ENCODE results near the gene PNLIPRP2.

The PNLIPRP2 gene

GRCh38 chr10:116679351-116679750 is 58.6 kb downstream of the PNLIPRP2 start:
- Mint-ChIP-seq H3K9me3 (no peaks in the 10 kb centered on the region), H3K36me3 (no peaks in the 10 kb centered on the region), H3K4me1 (no peaks in the 10 kb centered on the region), H3K27ac (no peak overlapping the region), H3K4me3 (no peak overlapping the region)
- no peak for DNase-seq (ENCODE audit: low spot score in 2 of 2)
- ATAC-seq = no peak

DNA sequence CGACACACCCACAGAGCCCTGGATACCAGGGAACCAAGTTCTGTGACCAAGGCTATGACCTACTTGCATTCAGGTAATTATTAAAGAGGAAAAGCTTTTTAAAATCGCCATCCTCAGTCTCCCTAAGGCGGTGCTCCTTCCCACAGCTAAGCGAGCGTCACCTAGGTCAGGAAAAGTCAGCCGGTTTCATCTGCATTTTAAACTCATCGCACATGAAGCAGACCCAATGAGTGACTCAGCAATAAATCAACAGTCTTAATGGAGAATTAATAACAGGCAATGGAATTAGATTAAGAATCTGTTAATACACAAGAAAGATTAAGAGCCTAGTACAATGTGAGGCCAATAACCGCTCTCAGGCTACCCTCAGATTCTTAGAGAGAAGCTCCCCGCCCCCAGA is 62.4 kb downstream of the PNLIPRP2 start:
- H3K27ac Mint-ChIP-seq = no peak overlapping the region
- no peaks in the 10 kb centered on the region for H3K4me1 Mint-ChIP-seq
- no peak overlapping the region for H3K4me3 Mint-ChIP-seq
- DNase-seq (ENCODE audit: low spot score in 2 of 2) (no peak), ATAC-seq (no peak)
- H3K36me3 Mint-ChIP-seq = no peaks in the 10 kb centered on the region
- no peaks in the 10 kb centered on the region for H3K9me3 Mint-ChIP-seq

DNA sequence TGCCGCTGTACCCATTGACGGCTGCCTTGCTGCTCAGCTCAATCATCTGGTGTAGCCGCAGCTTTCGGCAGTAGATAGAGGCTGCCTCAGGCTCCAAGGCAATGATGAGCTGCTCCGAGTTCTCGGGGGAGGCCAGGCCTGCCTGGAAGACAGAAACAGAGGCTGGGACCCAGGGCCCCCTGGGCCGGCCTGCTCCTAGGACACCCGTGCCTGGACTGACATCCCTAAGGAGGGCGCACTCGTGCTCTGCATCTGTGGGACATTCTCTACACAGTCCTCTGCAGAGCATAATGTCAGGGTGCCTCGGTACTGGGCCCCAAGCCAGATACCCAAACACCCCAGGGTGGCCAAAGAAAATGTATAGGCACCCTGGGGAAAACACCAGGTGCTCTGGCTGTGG is 63.1 kb downstream of the PNLIPRP2 start:
- no peak for ATAC-seq
- no peak for DNase-seq (ENCODE audit: low spot score in 2 of 2)
- H3K9me3 Mint-ChIP-seq = no peaks in the 10 kb centered on the region
- no peak overlapping the region for H3K4me3 Mint-ChIP-seq
- H3K36me3 Mint-ChIP-seq = no peaks in the 10 kb centered on the region
- no peak overlapping the region for H3K27ac Mint-ChIP-seq
- H3K4me1 Mint-ChIP-seq = no peaks in the 10 kb centered on the region

DNA sequence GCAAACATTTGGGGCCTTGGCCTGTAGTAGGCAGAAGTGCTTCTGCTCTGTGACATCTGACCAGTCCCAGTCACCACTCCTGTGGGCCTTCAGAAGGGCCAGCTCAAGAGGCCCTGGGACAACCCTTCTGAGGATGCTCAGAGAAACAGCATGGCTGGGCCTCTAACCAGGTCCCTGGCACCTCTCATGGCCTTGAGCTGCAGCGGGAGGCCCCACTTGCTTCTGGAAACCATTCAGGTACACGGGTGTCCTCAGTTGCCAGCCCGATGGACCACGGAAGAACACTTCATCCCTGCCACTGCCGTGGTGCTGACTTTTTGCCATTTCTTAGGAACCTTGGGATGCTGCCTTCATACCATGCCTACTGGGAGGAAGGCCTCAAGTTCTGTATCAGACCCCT is 64.0 kb downstream of the PNLIPRP2 start:
- Mint-ChIP-seq H3K27ac (no peak overlapping the region), H3K9me3 (no peaks in the 10 kb centered on the region), H3K36me3 (no peaks in the 10 kb centered on the region), H3K4me3 (no peak overlapping the region), H3K4me1 (no peaks in the 10 kb centered on the region)
- no peak for ATAC-seq
- no peak for DNase-seq (ENCODE audit: low spot score in 2 of 2)

- no peak for DNase-seq (ENCODE audit: low spot score in 2 of 2)
- no peak overlapping the region for H3K27ac Mint-ChIP-seq
- no peaks in the 10 kb centered on the region for H3K36me3 Mint-ChIP-seq
- no peak for ATAC-seq
- no peaks in the 10 kb centered on the region for H3K9me3 Mint-ChIP-seq
- no peaks in the 10 kb centered on the region for H3K4me1 Mint-ChIP-seq
- H3K4me3 Mint-ChIP-seq = no peak overlapping the region
These were observed 65.1 kb downstream of the PNLIPRP2 start for GRCh38 chr10:116685807-116686206.

DNA sequence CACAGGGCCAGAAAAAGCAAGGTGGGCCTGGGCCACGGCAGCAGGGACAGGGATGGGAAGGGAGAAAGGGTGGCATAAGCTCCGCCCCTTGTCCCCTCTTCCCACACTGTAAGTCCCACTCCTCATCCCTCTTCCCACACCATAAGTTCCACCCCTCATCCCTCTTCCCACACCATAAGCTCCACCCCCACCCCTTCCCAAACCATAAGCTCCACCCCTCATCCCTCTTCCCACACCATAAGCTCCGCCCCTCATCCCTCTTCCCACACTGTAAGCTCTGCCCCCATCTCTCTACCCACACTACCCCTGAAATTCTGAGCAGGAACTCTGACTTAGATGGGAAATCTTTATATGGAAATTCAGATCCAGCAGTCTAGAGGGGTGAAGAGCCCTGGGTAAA is 65.9 kb downstream of the PNLIPRP2 start:
- H3K36me3 Mint-ChIP-seq = no peaks in the 10 kb centered on the region
- ATAC-seq (no peak), DNase-seq (ENCODE audit: low spot score in 2 of 2) (no peak)
- H3K9me3 Mint-ChIP-seq = no peaks in the 10 kb centered on the region
- no peaks in the 10 kb centered on the region for H3K4me1 Mint-ChIP-seq
- no peak overlapping the region for H3K4me3 Mint-ChIP-seq
- H3K27ac Mint-ChIP-seq = no peak overlapping the region

DNA sequence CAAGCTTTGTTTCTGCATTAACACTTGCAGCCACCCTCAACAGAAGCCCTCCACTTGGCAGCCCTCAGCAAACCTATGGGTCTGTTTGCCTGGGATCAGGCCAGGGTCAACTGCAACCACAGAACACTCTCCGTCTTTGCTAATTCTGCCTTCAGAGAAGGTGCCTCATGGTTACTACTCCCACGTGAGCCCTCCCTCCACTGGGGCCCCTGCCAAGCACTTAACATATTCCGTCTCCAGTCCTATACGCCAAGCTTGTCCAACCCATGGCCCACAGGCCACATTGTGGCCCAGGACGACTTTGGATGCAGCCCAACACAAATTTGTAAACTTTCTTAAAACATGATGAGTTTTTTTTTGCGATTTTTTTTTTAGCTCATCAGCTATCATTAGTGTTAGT is 66.9 kb downstream of the PNLIPRP2 start:
- H3K4me3 Mint-ChIP-seq = no peak overlapping the region
- ATAC-seq = no peak

GRCh38 chr10:116688241-116688711 is 67.5 kb downstream of the PNLIPRP2 start:
- Mint-ChIP-seq H3K27ac (no peak overlapping the region), H3K4me3 (no peak overlapping the region), H3K36me3 (no peaks in the 10 kb centered on the region), H3K4me1 (no peaks in the 10 kb centered on the region), H3K9me3 (no peaks in the 10 kb centered on the region)
- DNase-seq (ENCODE audit: low spot score in 2 of 2) (no peak), ATAC-seq (no peak)

More for the DNA sequence above, 66.9 kb downstream of the PNLIPRP2 start:
- no peaks in the 10 kb centered on the region for H3K36me3 Mint-ChIP-seq
- no peaks in the 10 kb centered on the region for H3K4me1 Mint-ChIP-seq
- no peak overlapping the region for H3K27ac Mint-ChIP-seq
- no peaks in the 10 kb centered on the region for H3K9me3 Mint-ChIP-seq
- DNase-seq (ENCODE audit: low spot score in 2 of 2) = no peak

GRCh38 chr10:116688741-116689495 is 68.2 kb downstream of the PNLIPRP2 start:
- Mint-ChIP-seq H3K4me1 (no peaks in the 10 kb centered on the region), H3K27ac (no peak overlapping the region), H3K36me3 (no peaks in the 10 kb centered on the region), H3K4me3 (no peak overlapping the region), H3K9me3 (no peaks in the 10 kb centered on the region)
- ATAC-seq = no peak
- no peak for DNase-seq (ENCODE audit: low spot score in 2 of 2)

DNA sequence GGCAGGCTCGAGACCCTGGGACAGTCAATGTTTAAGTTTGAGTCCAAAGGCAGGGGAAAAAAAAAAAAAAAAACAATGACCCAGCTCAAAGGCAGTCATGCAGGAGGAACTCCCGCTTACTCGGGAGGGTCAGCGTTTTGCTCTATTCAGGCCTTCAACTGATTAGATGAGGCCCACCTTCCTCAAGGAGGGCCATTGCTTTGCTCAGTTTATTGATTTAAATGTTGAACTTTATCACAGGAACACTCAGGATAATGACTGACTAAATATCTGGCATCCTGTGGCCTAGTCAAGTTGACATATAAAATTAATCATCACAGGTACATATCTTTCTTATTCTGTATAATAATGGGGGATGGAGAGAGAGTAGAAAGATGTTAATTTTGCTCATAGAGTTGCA is 69.0 kb downstream of the PNLIPRP2 start:
- ATAC-seq (no peak), DNase-seq (ENCODE audit: low spot score in 2 of 2) (no peak)
- no peaks in the 10 kb centered on the region for H3K36me3 Mint-ChIP-seq
- H3K9me3 Mint-ChIP-seq = no peaks in the 10 kb centered on the region
- no peak overlapping the region for H3K27ac Mint-ChIP-seq
- H3K4me3 Mint-ChIP-seq = no peak overlapping the region
- H3K4me1 Mint-ChIP-seq = no peaks in the 10 kb centered on the region

DNA sequence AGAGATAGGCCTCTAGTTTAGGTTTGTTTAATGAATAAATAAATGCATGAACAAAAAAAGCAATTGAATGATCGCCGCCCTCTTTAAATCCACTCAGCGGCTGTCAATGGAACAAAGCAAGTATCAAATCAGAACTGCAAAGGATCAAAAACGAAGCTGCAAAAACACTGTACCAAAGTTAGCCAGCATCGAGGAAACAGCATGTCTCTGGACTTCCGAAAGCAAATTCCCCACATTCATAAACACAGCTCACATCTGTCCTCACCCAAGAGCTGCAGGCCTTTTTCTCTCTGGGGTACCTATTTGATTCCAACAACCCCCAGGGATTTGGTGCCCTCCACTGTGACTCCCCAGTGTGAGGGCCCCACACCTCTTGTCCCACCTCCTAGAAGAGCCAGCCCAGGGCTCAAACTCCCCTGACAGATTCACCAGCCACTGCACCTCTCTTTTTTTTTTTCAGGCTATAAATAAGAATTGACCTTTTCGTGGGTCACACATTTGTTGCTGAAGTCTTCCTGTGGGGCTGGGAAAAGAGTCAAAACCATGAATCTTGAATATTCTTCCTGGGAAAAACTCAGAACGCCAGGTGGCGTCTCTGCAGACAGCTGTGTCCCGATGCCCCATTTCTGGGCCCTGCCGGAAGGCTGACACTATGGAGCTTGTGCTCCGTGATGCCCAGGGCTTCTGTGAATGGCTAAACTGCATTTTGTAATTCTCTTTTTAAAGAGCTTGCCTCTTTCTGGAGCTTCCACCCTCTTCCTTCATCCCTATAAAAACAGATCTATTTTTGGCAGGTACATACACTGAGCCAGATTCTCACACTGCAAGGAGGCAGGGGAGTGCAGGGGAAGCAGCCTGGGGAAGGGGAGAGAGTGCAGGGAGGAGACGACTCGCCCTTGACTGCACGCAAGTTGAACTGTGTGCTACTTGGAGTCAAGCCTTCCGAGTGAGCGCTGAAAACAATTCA is 69.9 kb downstream of the PNLIPRP2 start:
- DNase-seq (ENCODE audit: low spot score in 2 of 2) (no peak), ATAC-seq (no peak)
- Mint-ChIP-seq H3K4me1 (no peaks in the 10 kb centered on the region), H3K9me3 (no peaks in the 10 kb centered on the region), H3K36me3 (no peaks in the 10 kb centered on the region), H3K27ac (no peak overlapping the region), H3K4me3 (no peak overlapping the region)

- H3K36me3 Mint-ChIP-seq = no peaks in the 10 kb centered on the region
- H3K9me3 Mint-ChIP-seq = no peaks in the 10 kb centered on the region
- no peak overlapping the region for H3K4me3 Mint-ChIP-seq
- DNase-seq (ENCODE audit: low spot score in 2 of 2) = no peak
- H3K4me1 Mint-ChIP-seq = no peaks in the 10 kb centered on the region
- ATAC-seq = no peak
- no peak overlapping the region for H3K27ac Mint-ChIP-seq
These were observed 70.9 kb downstream of the PNLIPRP2 start for GRCh38 chr10:116691635-116692034.

- H3K4me3 Mint-ChIP-seq = no peak overlapping the region
- H3K9me3 Mint-ChIP-seq = no peaks in the 10 kb centered on the region
- ATAC-seq (no peak), DNase-seq (ENCODE audit: low spot score in 2 of 2) (no peak)
- H3K4me1 Mint-ChIP-seq = no peaks in the 10 kb centered on the region
- H3K36me3 Mint-ChIP-seq = no peaks in the 10 kb centered on the region
- H3K27ac Mint-ChIP-seq = no peak overlapping the region
These were observed 71.5 kb downstream of the PNLIPRP2 start for GRCh38 chr10:116692225-116692624.

- H3K27ac Mint-ChIP-seq = no peak overlapping the region
- no peak for DNase-seq (ENCODE audit: low spot score in 2 of 2)
- no peak for ATAC-seq
These were observed 73.6 kb downstream of the PNLIPRP2 start for GRCh38 chr10:116694243-116694926.

More at GRCh38 chr10:116694243-116694926, 73.6 kb downstream of the PNLIPRP2 start:
- Mint-ChIP-seq H3K4me1 (no peaks in the 10 kb centered on the region), H3K4me3 (no peak overlapping the region), H3K9me3 (no peaks in the 10 kb centered on the region), H3K36me3 (no peaks in the 10 kb centered on the region)
